Measurements from ENCODE around the gene RSPH1.
"Not testable (repeated sequence)": the region's sequence is repeated elsewhere in the genome, so short reads cannot be mapped to it uniquely, and the experiment has no call there.

The RSPH1 gene

DNA sequence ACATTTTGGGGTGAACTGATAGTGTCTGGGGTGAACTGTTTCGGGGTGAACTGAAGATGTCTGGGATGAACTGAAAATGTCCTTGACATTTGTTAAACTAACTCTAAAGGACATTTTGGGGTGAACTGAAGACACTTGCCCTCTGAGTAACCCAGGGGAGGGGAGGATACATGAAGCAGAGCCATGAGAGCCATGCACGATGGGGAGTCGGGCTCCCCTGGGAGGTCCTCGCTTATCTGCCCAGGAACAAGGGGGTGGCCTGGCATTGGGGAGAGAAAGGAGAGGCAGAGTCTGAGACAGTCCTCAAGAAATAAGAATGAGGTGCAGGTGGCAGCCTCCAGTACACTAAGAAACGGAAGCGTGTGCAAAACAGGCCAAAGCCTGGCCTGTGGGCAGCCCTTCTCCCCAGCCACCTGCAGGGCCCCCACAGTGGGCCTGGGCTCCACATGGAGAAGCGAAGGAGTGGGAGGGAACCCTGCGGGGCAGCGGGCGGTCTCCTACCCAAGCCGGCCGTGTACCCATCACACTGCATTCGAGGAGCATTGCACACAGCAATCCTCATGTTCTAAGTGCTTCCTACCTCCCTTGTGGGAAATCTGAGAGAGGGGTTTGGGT lies 24.2 kb downstream of the RSPH1 start:
- TF ChIP-seq, protein P1, sequence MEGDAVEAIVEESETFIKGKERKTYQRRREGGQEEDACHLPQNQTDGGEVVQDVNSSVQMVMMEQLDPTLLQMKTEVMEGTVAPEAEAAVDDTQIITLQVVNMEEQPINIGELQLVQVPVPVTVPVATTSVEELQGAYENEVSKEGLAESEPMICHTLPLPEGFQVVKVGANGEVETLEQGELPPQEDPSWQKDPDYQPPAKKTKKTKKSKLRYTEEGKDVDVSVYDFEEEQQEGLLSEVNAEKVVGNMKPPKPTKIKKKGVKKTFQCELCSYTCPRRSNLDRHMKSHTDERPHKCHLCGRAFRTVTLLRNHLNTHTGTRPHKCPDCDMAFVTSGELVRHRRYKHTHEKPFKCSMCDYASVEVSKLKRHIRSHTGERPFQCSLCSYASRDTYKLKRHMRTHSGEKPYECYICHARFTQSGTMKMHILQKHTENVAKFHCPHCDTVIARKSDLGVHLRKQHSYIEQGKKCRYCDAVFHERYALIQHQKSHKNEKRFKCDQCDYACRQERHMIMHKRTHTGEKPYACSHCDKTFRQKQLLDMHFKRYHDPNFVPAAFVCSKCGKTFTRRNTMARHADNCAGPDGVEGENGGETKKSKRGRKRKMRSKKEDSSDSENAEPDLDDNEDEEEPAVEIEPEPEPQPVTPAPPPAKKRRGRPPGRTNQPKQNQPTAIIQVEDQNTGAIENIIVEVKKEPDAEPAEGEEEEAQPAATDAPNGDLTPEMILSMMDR (IDR thresholded peaks at IDR 0.05; ENCODE audit: insufficient read depth, low read length, poor library complexity, severe bottlenecking) = no peak

DNA sequence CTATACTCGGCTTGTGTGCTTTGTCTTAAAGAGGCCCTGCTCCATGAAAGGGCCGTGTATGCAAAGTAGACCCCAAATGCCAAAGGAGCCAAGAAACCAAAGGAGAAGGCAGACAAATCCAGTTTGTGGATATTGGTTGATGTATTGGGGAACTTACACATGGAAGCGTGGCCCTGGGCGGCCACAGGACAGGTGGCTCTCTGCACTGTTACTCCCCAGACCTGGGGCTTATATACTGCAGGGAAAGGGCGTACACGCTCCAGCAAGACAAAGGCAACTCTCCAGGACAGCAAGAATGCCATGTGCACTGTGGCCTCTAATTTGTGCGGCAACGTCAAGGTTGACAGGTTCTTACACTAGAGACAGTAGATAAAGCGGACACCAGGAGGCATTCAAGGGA lies 24.8 kb downstream of the RSPH1 start:
- no peak for DNase-seq (ENCODE audit: extremely low read depth, insufficient read length)
- Histone ChIP-seq H3K27me3 (replicated peaks; ENCODE audit: control insufficient read depth, insufficient read depth, low read length) (no peaks in the 10 kb centered on the region), H3K36me3 (ENCODE audit: control insufficient read depth, insufficient read depth, low read length) (no peaks in the 10 kb centered on the region), H3K4me3 (replicated peaks; ENCODE audit: low read depth, low read length) (no peak overlapping the region)
- TF ChIP-seq, protein P1 (IDR thresholded peaks at IDR 0.05; ENCODE audit: insufficient read depth, low read length, poor library complexity, severe bottlenecking) = no peak

More for the DNA sequence above, 24.2 kb downstream of the RSPH1 start:
- no peak for DNase-seq (ENCODE audit: extremely low read depth, insufficient read length)
- H3K27me3 ChIP-seq (replicated peaks; ENCODE audit: control insufficient read depth, insufficient read depth, low read length) = no peaks in the 10 kb centered on the region
- no peaks in the 10 kb centered on the region for H3K36me3 ChIP-seq (ENCODE audit: control insufficient read depth, insufficient read depth, low read length)
- no peak overlapping the region for H3K4me3 ChIP-seq (replicated peaks; ENCODE audit: low read depth, low read length)

DNA sequence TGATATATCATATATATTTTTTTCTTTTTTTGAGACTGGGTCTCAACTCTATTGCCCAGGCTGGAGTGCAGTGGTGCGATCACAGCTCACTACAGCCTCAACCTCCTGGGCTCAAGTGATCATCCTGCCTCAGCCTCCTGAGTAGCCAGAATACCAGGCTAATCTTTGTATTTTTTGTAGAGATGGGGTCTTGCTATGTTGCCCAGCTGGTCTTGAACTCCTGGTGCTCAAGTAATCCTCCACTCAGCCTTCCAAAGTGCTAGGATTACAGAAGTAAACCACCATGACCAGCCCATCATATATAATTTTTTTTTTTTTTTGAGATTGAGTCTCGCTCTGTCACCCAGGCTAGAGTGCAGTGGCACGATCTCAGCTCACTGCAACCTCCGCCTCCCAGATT lies 26.3 kb downstream of the RSPH1 start:
- not testable (repeated sequence) for DNase-seq (ENCODE audit: extremely low read depth, insufficient read length); H3K27me3 ChIP-seq (replicated peaks; ENCODE audit: control insufficient read depth, insufficient read depth, low read length); H3K36me3 ChIP-seq (ENCODE audit: control insufficient read depth, insufficient read depth, low read length); H3K4me3 ChIP-seq (replicated peaks; ENCODE audit: low read depth, low read length)

DNA sequence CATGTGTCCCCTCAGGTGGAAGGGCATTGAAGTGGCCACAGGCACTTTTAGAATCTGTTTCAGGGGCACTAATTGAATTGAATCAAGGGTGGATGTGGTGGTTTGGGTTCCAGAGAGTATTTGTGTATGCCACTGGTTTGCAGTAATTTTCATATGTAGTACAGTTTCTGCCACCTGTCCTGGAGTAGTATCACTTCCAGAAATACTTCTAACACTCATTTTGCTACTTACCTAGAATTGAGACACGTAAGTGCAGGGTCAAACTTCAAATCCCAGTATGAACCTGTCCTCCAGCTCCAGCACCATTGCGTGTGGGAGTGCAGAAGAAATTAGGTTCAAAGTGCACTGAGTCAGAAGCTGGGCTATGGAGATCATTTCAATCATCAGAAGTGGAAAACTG lies 26.8 kb downstream of the RSPH1 start:
- TF ChIP-seq, protein P1 (IDR thresholded peaks at IDR 0.05; ENCODE audit: insufficient read depth, low read length, poor library complexity, severe bottlenecking) = no peak
- DNase-seq (ENCODE audit: extremely low read depth, insufficient read length) = no peak
- Histone ChIP-seq H3K36me3 (ENCODE audit: control insufficient read depth, insufficient read depth, low read length) (no peaks in the 10 kb centered on the region), H3K4me3 (replicated peaks; ENCODE audit: low read depth, low read length) (no peak overlapping the region), H3K27me3 (replicated peaks; ENCODE audit: control insufficient read depth, insufficient read depth, low read length) (no peaks in the 10 kb centered on the region)

DNA sequence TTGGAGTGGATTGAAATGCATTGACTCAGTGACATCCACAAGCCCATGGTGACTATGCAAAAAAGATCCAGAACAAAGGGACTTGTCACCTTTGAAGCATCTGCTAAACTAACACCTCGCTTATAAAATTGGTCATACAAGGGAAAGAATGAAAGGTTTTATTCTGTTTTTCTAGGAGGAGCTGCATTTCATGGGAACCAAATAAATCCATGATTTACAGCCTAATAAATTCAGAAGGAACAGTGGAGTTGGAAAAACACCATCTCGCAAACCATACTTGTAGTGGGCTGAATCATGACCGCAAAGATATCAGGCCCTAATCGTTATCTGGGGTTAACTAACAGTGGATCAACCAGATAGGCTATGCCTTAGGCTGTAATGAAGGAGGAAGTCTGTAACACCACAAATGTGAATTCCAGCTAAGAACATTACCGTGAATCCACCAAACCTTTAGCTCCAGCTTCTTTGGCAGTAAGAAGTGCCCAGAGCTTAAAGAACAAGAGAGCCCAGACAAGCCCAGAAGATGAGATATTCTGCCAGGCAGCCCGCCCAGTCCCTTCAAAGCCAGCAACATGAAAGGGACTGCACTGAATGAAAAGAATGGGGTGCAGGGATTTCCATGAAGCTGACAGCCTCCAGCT lies 27.4 kb downstream of the RSPH1 start:
- no peaks in the 10 kb centered on the region for H3K27me3 ChIP-seq (replicated peaks; ENCODE audit: control insufficient read depth, insufficient read depth, low read length)
- no peak for DNase-seq (ENCODE audit: extremely low read depth, insufficient read length)
- no peaks in the 10 kb centered on the region for H3K36me3 ChIP-seq (ENCODE audit: control insufficient read depth, insufficient read depth, low read length)
- TF ChIP-seq, protein P1 (IDR thresholded peaks at IDR 0.05; ENCODE audit: insufficient read depth, low read length, poor library complexity, severe bottlenecking) = no peak
- H3K4me3 ChIP-seq (replicated peaks; ENCODE audit: low read depth, low read length) = no peak overlapping the region

DNA sequence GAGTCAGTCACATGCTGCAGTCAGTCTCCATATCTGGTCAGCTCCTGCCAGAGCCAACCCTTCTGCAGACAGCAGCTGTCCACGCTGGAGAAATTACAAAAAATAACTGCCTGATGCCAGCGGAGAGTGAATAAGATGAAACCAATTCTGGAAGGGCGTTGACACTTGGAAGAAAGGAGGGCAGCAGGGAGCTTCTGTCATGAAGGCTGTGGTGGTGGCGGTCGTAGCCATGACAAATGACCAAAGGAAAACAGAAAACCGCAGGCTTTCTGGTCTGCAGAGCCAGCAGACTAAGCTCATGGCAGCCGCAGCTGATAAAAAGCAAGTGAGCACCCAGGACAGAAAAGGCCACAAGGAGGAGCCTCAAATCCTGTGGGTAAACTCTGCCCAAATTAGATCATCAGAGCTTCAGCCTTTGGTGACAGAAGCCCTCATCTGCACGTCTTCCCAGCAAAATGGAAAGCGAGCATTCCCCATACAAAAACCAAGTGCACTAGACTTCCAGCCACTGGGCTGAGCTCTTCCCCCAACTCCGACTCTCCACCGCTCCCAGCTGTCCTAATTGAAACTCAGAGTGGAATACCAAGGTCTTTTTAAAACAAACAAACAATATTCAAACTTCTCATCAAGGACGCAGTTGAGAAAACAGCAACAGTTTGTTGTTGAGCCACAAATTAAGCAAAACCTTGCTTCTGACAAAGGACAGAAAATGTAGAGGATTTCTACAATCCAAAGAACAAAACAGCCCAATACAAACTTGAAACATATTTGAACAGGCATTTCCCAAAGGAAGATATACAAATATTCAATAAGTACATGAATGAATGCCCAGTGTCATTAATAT lies 28.7 kb downstream of the RSPH1 start:
- no peaks in the 10 kb centered on the region for H3K27me3 ChIP-seq (replicated peaks; ENCODE audit: control insufficient read depth, insufficient read depth, low read length)
- TF ChIP-seq, protein P1 (IDR thresholded peaks at IDR 0.05; ENCODE audit: insufficient read depth, low read length, poor library complexity, severe bottlenecking) = peak; percentile 62
- H3K36me3 ChIP-seq (ENCODE audit: control insufficient read depth, insufficient read depth, low read length) = no peaks in the 10 kb centered on the region
- no peak overlapping the region for H3K4me3 ChIP-seq (replicated peaks; ENCODE audit: low read depth, low read length)
- DNase-seq (ENCODE audit: extremely low read depth, insufficient read length) = no peak
